ENCODE data around the gene RNF141.

RNF141 gene

GRCh38 chr11:10540915-10541560 lies at the start of gene RNF141:
RNF141 (minus strand) TSS chr11:10541187; CDS start chr11:10534158, 7,029 bp downstream.
- DNase-seq (ENCODE audit: low spot score), result peak; percentile 89

- DNase-seq (ENCODE audit: low spot score), result no peak
Measured at GRCh38 chr11:10590218-10590915, 49.4 kb upstream of the RNF141 start.

GRCh38 chr11:10588904-10589303 lies 47.9 kb upstream of the RNF141 start:
- DNase-seq (ENCODE audit: low spot score), result no peak

GRCh38 chr11:10587995-10588394 lies 47.0 kb upstream of the RNF141 start:
- DNase-seq (ENCODE audit: low spot score), result no peak

GRCh38 chr11:10587388-10587787 lies 46.4 kb upstream of the RNF141 start:
- no peak for DNase-seq (ENCODE audit: low spot score)

- DNase-seq (ENCODE audit: low spot score), result no peak
Measured at GRCh38 chr11:10584071-10584501, 43.1 kb upstream of the RNF141 start.

GRCh38 chr11:10581481-10582019 lies 40.6 kb upstream of the RNF141 start:
- no peak for DNase-seq (ENCODE audit: low spot score)

- no peak for DNase-seq (ENCODE audit: low spot score)
Measured at GRCh38 chr11:10580623-10581022, 39.6 kb upstream of the RNF141 start.

GRCh38 chr11:10579700-10580099 lies 38.7 kb upstream of the RNF141 start:
- no peak for DNase-seq (ENCODE audit: low spot score)

- DNase-seq (ENCODE audit: low spot score), result no peak
Measured at GRCh38 chr11:10576035-10576398, 35.0 kb upstream of the RNF141 start.

- no peak for DNase-seq (ENCODE audit: low spot score)
Measured at GRCh38 chr11:10575346-10576034, 34.5 kb upstream of the RNF141 start.

GRCh38 chr11:10573556-10573955 lies 32.6 kb upstream of the RNF141 start:
- DNase-seq (ENCODE audit: low spot score), result no peak

GRCh38 chr11:10573028-10573427 lies 32.0 kb upstream of the RNF141 start:
- no peak for DNase-seq (ENCODE audit: low spot score)

GRCh38 chr11:10572533-10572932 lies 31.5 kb upstream of the RNF141 start:
- DNase-seq (ENCODE audit: low spot score), result no peak

- DNase-seq (ENCODE audit: low spot score), result no peak
Measured at GRCh38 chr11:10568486-10568941, 27.5 kb upstream of the RNF141 start, which contains the start of gene LYVE1. LYVE1 (minus strand) TSS chr11:10568665; CDS start chr11:10568532, 133 bp downstream.

- DNase-seq (ENCODE audit: low spot score), result no peak
Measured at GRCh38 chr11:10567446-10567845, 26.5 kb upstream of the RNF141 start.

- no peak for DNase-seq (ENCODE audit: low spot score)
Measured at GRCh38 chr11:10566257-10566957, 25.4 kb upstream of the RNF141 start.

- no peak for DNase-seq (ENCODE audit: low spot score)
Measured at GRCh38 chr11:10565493-10565892, 24.5 kb upstream of the RNF141 start.

GRCh38 chr11:10564696-10565318 lies 23.8 kb upstream of the RNF141 start:
- no peak for DNase-seq (ENCODE audit: low spot score)

- no peak for DNase-seq (ENCODE audit: low spot score)
Measured at GRCh38 chr11:10564030-10564429, 23.0 kb upstream of the RNF141 start.

- DNase-seq (ENCODE audit: low spot score), result no peak
Measured at GRCh38 chr11:10561947-10562346, 21.0 kb upstream of the RNF141 start.

All from HuH-7 (cell line).